Measurements from ENCODE around the gene RARS1.

Gene RARS1

GRCh38 chr5:168464641-168465040, 21.6 kb upstream of the RARS1 start:
- no peak for TF ChIP-seq CTCF (IDR thresholded peaks at IDR 0.05; ENCODE audit: borderline replicate concordance, insufficient read depth, low read depth, low read length)
- no peak overlapping the region for H3K4me3 ChIP-seq (ENCODE audit: low read depth, low read length)

DNA sequence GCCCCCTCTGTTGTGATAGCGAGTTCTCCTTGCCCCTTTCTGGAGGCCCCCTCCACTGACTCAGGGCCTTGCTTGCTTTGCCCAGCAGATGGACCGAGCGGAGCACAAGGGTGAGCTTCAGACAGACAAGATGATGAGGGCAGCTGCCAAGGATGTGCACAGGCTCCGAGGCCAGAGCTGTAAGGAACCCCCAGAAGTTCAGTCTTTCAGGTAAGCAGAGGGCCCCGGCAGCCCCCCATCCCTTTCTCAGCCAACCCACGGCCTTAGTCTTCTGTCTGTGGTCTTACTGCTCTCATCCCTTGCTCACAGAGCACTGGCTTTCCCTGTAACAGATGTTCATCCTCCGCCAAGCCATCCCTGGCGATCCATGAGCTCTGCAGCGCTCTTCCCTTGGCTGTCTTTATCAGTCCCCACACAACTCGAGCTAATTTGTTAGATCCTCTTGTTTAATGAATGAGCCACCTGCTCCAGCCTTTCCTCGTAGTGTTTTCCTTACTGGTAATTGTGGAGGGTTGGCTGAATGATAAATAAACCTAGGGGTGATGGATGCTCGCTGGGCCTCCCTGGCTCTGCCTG, 18.4 kb upstream of the RARS1 start:
- H3K4me3 ChIP-seq (ENCODE audit: low read depth, low read length): no peak overlapping the region
- no peak for TF ChIP-seq CTCF (IDR thresholded peaks at IDR 0.05; ENCODE audit: borderline replicate concordance, insufficient read depth, low read depth, low read length)

- TF ChIP-seq CTCF (IDR thresholded peaks at IDR 0.05; ENCODE audit: borderline replicate concordance, insufficient read depth, low read depth, low read length): no peak
- H3K4me3 ChIP-seq (ENCODE audit: low read depth, low read length): no peak overlapping the region
These were observed 17.4 kb upstream of the RARS1 start for GRCh38 chr5:168468836-168469235.

DNA sequence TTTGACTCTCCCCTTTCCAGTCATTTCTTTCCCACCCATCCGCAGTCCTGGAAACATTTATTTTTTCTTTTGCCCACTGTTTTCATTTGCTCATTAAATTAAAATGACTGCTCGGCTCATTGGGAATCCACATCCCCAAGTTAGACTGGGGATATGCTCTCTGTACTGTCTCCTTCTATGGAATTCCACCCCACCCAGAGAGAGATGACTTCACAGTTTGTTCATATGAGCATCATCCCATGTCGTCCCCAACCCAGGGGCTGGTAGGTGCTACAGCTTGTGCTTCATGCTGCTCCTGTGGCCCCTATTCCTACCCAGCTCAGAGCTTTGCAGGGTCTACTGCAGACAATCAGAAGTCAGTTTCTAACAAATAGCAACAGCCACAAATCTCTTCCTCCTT, 16.5 kb upstream of the RARS1 start:
- H3K4me3 ChIP-seq (ENCODE audit: low read depth, low read length): no peak overlapping the region
- TF ChIP-seq CTCF (IDR thresholded peaks at IDR 0.05; ENCODE audit: borderline replicate concordance, insufficient read depth, low read depth, low read length): no peak

- TF ChIP-seq CTCF (IDR thresholded peaks at IDR 0.05; ENCODE audit: borderline replicate concordance, insufficient read depth, low read depth, low read length): no peak
- H3K4me3 ChIP-seq (ENCODE audit: low read depth, low read length): no peak overlapping the region
These were observed 14.5 kb upstream of the RARS1 start for GRCh38 chr5:168471785-168472184.

DNA sequence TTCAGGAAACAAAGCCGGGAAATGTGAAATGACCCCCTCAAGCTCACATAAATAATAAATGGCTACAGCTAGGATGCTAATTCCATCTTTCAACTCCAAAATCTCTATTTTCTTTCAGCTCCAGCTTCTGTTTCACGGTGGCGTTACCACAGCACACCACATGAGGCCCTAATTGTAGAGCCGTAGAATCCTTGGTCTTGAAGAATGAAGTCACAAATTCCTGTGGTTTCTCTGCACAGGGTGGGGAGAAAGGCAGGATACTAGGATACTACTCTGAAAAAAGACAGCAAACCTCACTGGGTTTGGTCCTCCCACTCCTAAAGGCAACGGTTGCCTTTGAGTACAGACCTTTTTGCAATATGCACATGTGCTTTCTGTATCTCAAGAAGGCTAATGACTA, 13.9 kb upstream of the RARS1 start:
- no peak for TF ChIP-seq CTCF (IDR thresholded peaks at IDR 0.05; ENCODE audit: borderline replicate concordance, insufficient read depth, low read depth, low read length)
- no peak overlapping the region for H3K4me3 ChIP-seq (ENCODE audit: low read depth, low read length)

DNA sequence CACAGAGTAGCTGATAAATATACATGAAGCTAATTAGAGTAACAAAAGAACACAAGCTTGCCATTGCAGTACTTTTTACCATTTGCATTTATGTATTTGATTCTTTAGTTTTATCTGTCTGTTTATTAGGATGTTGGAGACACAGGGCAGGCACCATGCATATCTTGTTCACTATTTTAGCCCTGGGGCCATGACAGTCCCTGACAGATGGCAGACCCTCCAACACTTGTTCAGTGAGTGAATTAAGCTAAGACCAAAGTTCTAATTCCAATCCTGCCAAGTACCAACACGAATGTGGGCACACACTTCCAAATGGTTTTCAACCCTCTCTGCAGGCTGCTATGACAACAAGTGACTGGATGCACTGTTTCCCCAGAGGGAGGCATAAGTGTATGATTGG, 12.0 kb upstream of the RARS1 start:
- TF ChIP-seq CTCF (IDR thresholded peaks at IDR 0.05; ENCODE audit: borderline replicate concordance, insufficient read depth, low read depth, low read length): no peak
- H3K4me3 ChIP-seq (ENCODE audit: low read depth, low read length): no peak overlapping the region
